ENCODE results near the gene CDC25A. TPM values are rescaled to one million over a fixed set of nuclear protein-coding genes. Genes with fewer than 3 reads are reported as not detected.

Gene CDC25A
- total and polyA plus RNA-seq, 2 of the 8 experiments (the other 6 are each of a cell fraction or from before 2014, with no cell fraction given) = 20.7 to 62.1 TPM

- Histone ChIP-seq H2BK20ac (ENCODE audit: low read length) (peak overlapping the region; percentile 38; the same call in 1 of the 2 replicates), H2BK12ac (ENCODE audit: low read depth, low read length) (peak overlapping the region; percentile 63; the same call in 1 of the 2 replicates), H3K18ac (ENCODE audit: extremely low read depth, low read length) (no peak overlapping the region; the same call in 1 of the 2 replicates), H3K27me3 (replicated peaks in 1 of 4; ENCODE audit: control insufficient read depth in 3 of 4, extremely low read depth in 1 of 4, insufficient read depth in 3 of 4, low read length in 3 of 4) (no peaks in the 10 kb centered on the region), H3K14ac (ENCODE audit: insufficient read length) (no peak overlapping the region), H2BK5ac (ENCODE audit: low read depth, low read length) (0 out of 2 replicates have a peak overlapping the region, but pooled peaks have one; percentile 67), H3K4ac (replicated peaks; ENCODE audit: insufficient read length, low read depth, low read length) (no peak overlapping the region), H3K79me1 (ENCODE audit: low read depth, low read length) (0 out of 2 replicates have a peak, but pooled peaks cover 2% of the 10 kb centered on the region), H2AK5ac (ENCODE audit: low read depth, low read length) (peak overlapping the region; percentile 1; the same call in 1 of the 2 replicates), H3K36me3 (ENCODE audit: control insufficient read depth in 2 of 4, insufficient read depth in 4 of 4, low read length in 3 of 4) (peaks cover 0 to 9% (median 3%) of the 10 kb centered on the region in 4 experiments; a peak in 4 of 8 replicates), H3K79me2 (ENCODE audit: control insufficient read depth in 1 of 2, insufficient read depth in 2 of 2, low read length in 2 of 2) (peaks cover 8 to 17% of the 10 kb centered on the region in 2 experiments), H3K4me1 (replicated peaks in 1 of 4; ENCODE audit: control insufficient read depth in 3 of 4, insufficient read depth in 4 of 4, low read length in 3 of 4) (peaks cover 2 to 12% (median 8%) of the 10 kb centered on the region in 4 experiments; a peak in 6 of 7 replicates), H4K8ac (ENCODE audit: extremely low read depth, insufficient read depth, low read length) (no peak overlapping the region), H4K5ac (ENCODE audit: insufficient read length, low read depth, low read length) (no peak overlapping the region), H4K91ac (replicated peaks; ENCODE audit: insufficient read length, low read length) (no peak overlapping the region), H3K4me2 (ENCODE audit: insufficient read depth in 1 of 2, low read depth in 2 of 2, low read length in 2 of 2) (0 out of 4 replicates have a peak overlapping the region, but pooled peaks of 1 of the 2 experiments have one; percentile 27), H3K27ac (ENCODE audit: low read depth, low read length) (no peak overlapping the region), H3K9me3 (ENCODE audit: insufficient read depth in 2 of 2, low read depth in 1 of 2, low read length in 1 of 2) (peaks cover 0 to 2% of the 10 kb centered on the region in 2 experiments; a peak in 1 of 4 replicates), H2AFZ (ENCODE audit: low read length) (0 out of 2 replicates have a peak overlapping the region, but pooled peaks have one; percentile 43), H2BK15ac (ENCODE audit: low read length) (peak overlapping the region; percentile 19; the same call in 1 of the 2 replicates), H3K4me3 (ENCODE audit: extremely low read depth in 1 of 4, insufficient read depth in 2 of 4, low read depth in 3 of 4, low read length in 4 of 4) (peak overlapping the region in 1 of 4 experiments; percentile 5; a peak in 1 of 8 replicates), H3K23ac (ENCODE audit: insufficient read length) (no peak overlapping the region), H3K56ac (replicated peaks; ENCODE audit: insufficient read length, low read depth, low read length) (no peak overlapping the region), H3K23me2 (ENCODE audit: low read depth, low read length) (peaks cover 6% of the 10 kb centered on the region; the same call in 1 of the 2 replicates), H4K20me1 (replicated peaks in 1 of 2; ENCODE audit: control insufficient read depth in 1 of 2, insufficient read depth in 2 of 2, low read length in 2 of 2) (peaks cover 0 to 1% of the 10 kb centered on the region in 2 experiments), H2BK120ac (replicated peaks; ENCODE audit: low read depth, low read length) (no peak overlapping the region), H3K9ac (replicated peaks in 1 of 4; ENCODE audit: extremely low read depth in 1 of 4, low read depth in 3 of 4, low read length in 3 of 4) (no peak overlapping the region)
- POLR2A ChIA-PET (ENCODE audit: partially characterized antibody) = interaction anchor here (1.0 to 5.1 kb wide), 8 partner anchors 12 to 238 kb away, joined by 3 to 82 read pairs (median 3); partner anchors contain the start of genes PLXNB1 and ZNF589
- TF ChIP-seq MAX (IDR thresholded peaks at IDR 0.05) (no peak), ASH2L (IDR thresholded peaks at IDR 0.05; ENCODE audit: low read length) (no peak), SIRT6 (IDR thresholded peaks at IDR 0.05; ENCODE audit: low read length) (no peak)
- FAIRE-seq (no peak), DNase-seq (ENCODE audit: low read depth in 1 of 2, low spot score in 2 of 2) (no peak)
- CTCF ChIA-PET (ENCODE audit: partially characterized antibody) = interaction anchor here (0.8 to 2.1 kb wide), 4 partner anchors 9 to 245 kb away, joined by 3 to 9 read pairs (median 5); no protein-coding TSS in a partner anchor
- WGBS, 2 experiments (ENCODE audit: extremely low coverage in 1 of 2, insufficient coverage in 1 of 2, insufficient read length in 1 of 2, insufficient replicate concordance in 2 of 2, low coverage in 1 of 2, low lambda C conversion rate in 2 of 2, missing lambda C conversion rate in 1 of 2) = 89% methylated on average over 3 of the region's 3 CpGs; no CpG with 5 or more reads in 1 of the 2 experiments
Observed at GRCh38 chr3:48190911-48191310, 2.7 kb upstream of the CDC25A start.

All from H1 (cell line).